ENCODE measurements around the gene MERTK.

DNA sequence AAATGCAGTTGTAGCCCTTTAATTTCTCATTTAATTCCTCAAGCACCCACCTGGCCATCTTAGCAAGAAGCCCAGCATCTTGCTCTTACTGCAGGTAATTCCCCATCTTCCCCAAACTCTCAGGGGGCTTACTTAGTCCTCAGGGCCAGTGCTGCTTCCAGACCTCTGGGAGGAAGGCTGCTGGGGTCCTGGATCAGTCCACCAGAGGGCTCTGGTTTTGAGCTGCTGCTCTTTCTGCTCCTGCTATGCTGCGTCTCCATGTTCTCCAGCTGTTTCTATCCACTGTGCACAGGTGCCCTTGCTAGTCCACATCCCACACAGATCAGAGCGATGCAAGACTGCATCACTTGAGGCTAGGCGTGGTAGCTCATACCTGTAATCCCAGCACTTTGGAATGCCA lies 122.2 kb downstream of the MERTK start:
- no peak for TF ChIP-seq POLR2AphosphoS5 (IDR thresholded peaks at IDR 0.05; ENCODE audit: low read depth, low read length)
- TF ChIP-seq, protein P1, sequence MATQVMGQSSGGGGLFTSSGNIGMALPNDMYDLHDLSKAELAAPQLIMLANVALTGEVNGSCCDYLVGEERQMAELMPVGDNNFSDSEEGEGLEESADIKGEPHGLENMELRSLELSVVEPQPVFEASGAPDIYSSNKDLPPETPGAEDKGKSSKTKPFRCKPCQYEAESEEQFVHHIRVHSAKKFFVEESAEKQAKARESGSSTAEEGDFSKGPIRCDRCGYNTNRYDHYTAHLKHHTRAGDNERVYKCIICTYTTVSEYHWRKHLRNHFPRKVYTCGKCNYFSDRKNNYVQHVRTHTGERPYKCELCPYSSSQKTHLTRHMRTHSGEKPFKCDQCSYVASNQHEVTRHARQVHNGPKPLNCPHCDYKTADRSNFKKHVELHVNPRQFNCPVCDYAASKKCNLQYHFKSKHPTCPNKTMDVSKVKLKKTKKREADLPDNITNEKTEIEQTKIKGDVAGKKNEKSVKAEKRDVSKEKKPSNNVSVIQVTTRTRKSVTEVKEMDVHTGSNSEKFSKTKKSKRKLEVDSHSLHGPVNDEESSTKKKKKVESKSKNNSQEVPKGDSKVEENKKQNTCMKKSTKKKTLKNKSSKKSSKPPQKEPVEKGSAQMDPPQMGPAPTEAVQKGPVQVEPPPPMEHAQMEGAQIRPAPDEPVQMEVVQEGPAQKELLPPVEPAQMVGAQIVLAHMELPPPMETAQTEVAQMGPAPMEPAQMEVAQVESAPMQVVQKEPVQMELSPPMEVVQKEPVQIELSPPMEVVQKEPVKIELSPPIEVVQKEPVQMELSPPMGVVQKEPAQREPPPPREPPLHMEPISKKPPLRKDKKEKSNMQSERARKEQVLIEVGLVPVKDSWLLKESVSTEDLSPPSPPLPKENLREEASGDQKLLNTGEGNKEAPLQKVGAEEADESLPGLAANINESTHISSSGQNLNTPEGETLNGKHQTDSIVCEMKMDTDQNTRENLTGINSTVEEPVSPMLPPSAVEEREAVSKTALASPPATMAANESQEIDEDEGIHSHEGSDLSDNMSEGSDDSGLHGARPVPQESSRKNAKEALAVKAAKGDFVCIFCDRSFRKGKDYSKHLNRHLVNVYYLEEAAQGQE (IDR thresholded peaks at IDR 0.05; ENCODE audit: insufficient read depth in 1 of 2, low read depth in 2 of 2, low read length in 2 of 2), result no peak
- no peak for TF ChIP-seq TAF1 (IDR thresholded peaks at IDR 0.05; ENCODE audit: borderline replicate concordance, insufficient read depth, low read length)

Data from PFSK-1 (cell line).